ENCODE data around the gene PREP.

DNA sequence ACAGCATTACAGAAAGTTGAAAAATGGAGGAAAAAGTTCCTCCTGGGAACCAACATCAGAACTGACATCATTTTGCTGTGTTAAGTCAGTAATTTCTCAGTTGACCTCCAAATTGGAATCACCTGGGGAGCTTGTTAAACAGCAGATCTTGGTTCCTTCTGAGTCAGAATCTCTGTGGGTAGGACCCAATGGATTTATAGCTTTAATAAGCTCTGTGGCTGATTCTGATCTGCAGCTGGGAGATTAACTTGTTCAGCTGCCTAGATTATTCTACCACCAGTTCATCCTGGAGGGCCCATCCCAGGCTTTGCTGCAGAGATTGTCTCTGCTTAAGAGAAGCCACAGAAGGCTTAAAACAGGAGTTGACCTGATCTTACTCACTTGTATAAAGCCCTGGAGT, 132.4 kb downstream of the PREP start:
- TF ChIP-seq, protein P1, sequence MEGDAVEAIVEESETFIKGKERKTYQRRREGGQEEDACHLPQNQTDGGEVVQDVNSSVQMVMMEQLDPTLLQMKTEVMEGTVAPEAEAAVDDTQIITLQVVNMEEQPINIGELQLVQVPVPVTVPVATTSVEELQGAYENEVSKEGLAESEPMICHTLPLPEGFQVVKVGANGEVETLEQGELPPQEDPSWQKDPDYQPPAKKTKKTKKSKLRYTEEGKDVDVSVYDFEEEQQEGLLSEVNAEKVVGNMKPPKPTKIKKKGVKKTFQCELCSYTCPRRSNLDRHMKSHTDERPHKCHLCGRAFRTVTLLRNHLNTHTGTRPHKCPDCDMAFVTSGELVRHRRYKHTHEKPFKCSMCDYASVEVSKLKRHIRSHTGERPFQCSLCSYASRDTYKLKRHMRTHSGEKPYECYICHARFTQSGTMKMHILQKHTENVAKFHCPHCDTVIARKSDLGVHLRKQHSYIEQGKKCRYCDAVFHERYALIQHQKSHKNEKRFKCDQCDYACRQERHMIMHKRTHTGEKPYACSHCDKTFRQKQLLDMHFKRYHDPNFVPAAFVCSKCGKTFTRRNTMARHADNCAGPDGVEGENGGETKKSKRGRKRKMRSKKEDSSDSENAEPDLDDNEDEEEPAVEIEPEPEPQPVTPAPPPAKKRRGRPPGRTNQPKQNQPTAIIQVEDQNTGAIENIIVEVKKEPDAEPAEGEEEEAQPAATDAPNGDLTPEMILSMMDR (conservative IDR thresholded peaks at IDR 0.05), result no peak
- no peak for TF ChIP-seq EZH2 (IDR thresholded peaks at IDR 0.05; ENCODE audit: low read depth)

Data from PC-9 (cell line).